Peyer's patch (tissue), 4 donors: ENCODE results near the gene RBBP6. TPM values are rescaled to one million over a fixed set of nuclear protein-coding genes. Genes with fewer than 3 reads are reported as not detected.

Experiments
- DNase-seq, 3 donors: peaks; one replicate each; pipeline ENCODE4 v3.0.0-alpha.2; 2017 to 2019
- H3K27ac ChIP-seq, 4 donors: fragments of 200-600 bp; sonication (generic); one replicate each; pipeline ENCODE4 v1.5.1; 2016 to 2019
- H3K27me3 ChIP-seq, 2 donors: fragments of 200-600 bp; sonication (generic); one replicate each; pipeline ENCODE4 v1.5.1; 2019
- H3K36me3 ChIP-seq, 3 donors: fragments of 200-600 bp; sonication (generic); one replicate each; pipeline ENCODE4 v1.5.1; 2016 to 2019
- H3K4me1 ChIP-seq, 4 donors: fragments of 200-600 bp; sonication (generic); one replicate each; pipeline ENCODE4 v1.5.1; 2016 to 2019
- H3K4me3 ChIP-seq, 4 donors: fragments of 200-600 bp; sonication (generic); 1 replicate in 3 of 4; 2 replicates in 1 of 4; pipeline ENCODE4 v1.5.1; 2016 to 2019; ENCODE audit warnings: mild to moderate bottlenecking in 1 of 4
- H3K9me3 ChIP-seq, 4 donors: fragments of 200-600 bp; sonication (generic); one replicate each; pipeline ENCODE4 v1.5.1; 2016 to 2019; ENCODE audit warnings: mild to moderate bottlenecking in 1 of 4
- POLR2A ChIP-seq, 2 donors: fragments of 450-650 bp; IDR thresholded peaks; one replicate each; pipeline ENCODE4 v1.5.1; 2017; ENCODE audit warnings: antibody characterized with exemption in 2 of 2, mild to moderate bottlenecking in 2 of 2, moderate library complexity in 2 of 2
- total RNA-seq, 4 donors: library from RNA; depleted of rRNA; stranded (reverse); fragments of >200 nt; gene quantifications; one replicate each; pipeline ENCODE4 v1.1.0, GENCODE V29; 2016
- TF ChIP-seq, protein P1 (sequence below), 6 experiments: fragments of 450-650 bp in 4 of 6; fragments of 200-600 bp in 2 of 6; sonication (generic) in 1 of 6; IDR thresholded peaks; one replicate each; pipeline ENCODE4 v1.5.1; 2017 to 2019; ENCODE audit warnings: antibody characterized with exemption in 6 of 6, mild to moderate bottlenecking in 3 of 6, moderate library complexity in 1 of 6

The RBBP6 gene
- total RNA-seq, 4 donors from 2014 or later = 36.4 to 67.9 (median 54.7) TPM

DNA sequence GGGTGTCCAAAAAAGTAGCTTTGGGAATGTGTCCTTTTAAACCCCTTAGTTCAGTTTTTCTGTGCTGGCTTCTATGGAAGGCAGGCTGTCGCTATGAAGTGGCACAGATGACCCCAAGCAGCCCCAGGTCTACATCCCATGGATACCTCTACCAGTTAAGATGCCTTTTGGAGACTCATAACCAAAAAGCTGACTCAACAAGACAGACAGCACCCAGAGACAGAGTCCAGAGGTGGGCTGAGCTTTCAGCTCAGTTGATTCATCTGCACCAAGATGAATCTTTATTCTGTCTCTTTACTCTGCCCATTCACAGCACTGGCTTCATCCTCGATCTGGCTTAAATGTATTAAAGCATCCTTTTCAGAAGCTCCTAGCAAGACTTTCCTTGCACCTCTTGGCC lies 29.8 kb upstream of the RBBP6 start:
- no peak overlapping the region for H3K4me3 ChIP-seq
- H3K4me1 ChIP-seq = no peaks in the 10 kb centered on the region
- H3K27ac ChIP-seq = no peak overlapping the region
- no peak for DNase-seq
- no peaks in the 10 kb centered on the region for H3K27me3 ChIP-seq
- H3K36me3 ChIP-seq = no peaks in the 10 kb centered on the region
- no peaks in the 10 kb centered on the region for H3K9me3 ChIP-seq
- TF ChIP-seq POLR2A (IDR thresholded peaks at IDR 0.05) = no peak
- TF ChIP-seq, protein P1, sequence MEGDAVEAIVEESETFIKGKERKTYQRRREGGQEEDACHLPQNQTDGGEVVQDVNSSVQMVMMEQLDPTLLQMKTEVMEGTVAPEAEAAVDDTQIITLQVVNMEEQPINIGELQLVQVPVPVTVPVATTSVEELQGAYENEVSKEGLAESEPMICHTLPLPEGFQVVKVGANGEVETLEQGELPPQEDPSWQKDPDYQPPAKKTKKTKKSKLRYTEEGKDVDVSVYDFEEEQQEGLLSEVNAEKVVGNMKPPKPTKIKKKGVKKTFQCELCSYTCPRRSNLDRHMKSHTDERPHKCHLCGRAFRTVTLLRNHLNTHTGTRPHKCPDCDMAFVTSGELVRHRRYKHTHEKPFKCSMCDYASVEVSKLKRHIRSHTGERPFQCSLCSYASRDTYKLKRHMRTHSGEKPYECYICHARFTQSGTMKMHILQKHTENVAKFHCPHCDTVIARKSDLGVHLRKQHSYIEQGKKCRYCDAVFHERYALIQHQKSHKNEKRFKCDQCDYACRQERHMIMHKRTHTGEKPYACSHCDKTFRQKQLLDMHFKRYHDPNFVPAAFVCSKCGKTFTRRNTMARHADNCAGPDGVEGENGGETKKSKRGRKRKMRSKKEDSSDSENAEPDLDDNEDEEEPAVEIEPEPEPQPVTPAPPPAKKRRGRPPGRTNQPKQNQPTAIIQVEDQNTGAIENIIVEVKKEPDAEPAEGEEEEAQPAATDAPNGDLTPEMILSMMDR (IDR thresholded peaks at IDR 0.05) = no peak

- Histone ChIP-seq H3K4me3 (no peak overlapping the region), H3K27me3 (no peaks in the 10 kb centered on the region), H3K9me3 (no peaks in the 10 kb centered on the region), H3K36me3 (no peaks in the 10 kb centered on the region), H3K27ac (no peak overlapping the region), H3K4me1 (no peaks in the 10 kb centered on the region)
- TF ChIP-seq POLR2A (IDR thresholded peaks at IDR 0.05) = no peak
- TF ChIP-seq, protein P1 (IDR thresholded peaks at IDR 0.05) = no peak
- no peak for DNase-seq
These were observed 28.2 kb upstream of the RBBP6 start for GRCh38 chr16:24511174-24511573.

- no peak overlapping the region for H3K27ac ChIP-seq
- TF ChIP-seq POLR2A (IDR thresholded peaks at IDR 0.05) = no peak
- TF ChIP-seq, protein P1 (IDR thresholded peaks at IDR 0.05) = no peak
- H3K4me1 ChIP-seq = no peaks in the 10 kb centered on the region
- no peaks in the 10 kb centered on the region for H3K27me3 ChIP-seq
- H3K4me3 ChIP-seq = no peak overlapping the region
- no peaks in the 10 kb centered on the region for H3K36me3 ChIP-seq
- no peaks in the 10 kb centered on the region for H3K9me3 ChIP-seq
- no peak for DNase-seq
These were observed 27.6 kb upstream of the RBBP6 start for GRCh38 chr16:24511792-24512191.

GRCh38 chr16:24514096-24514495 lies 25.3 kb upstream of the RBBP6 start:
- DNase-seq = no peak
- TF ChIP-seq, protein P1 (IDR thresholded peaks at IDR 0.05) = no peak
- TF ChIP-seq POLR2A (IDR thresholded peaks at IDR 0.05) = no peak
- H3K9me3 ChIP-seq = no peaks in the 10 kb centered on the region

DNA sequence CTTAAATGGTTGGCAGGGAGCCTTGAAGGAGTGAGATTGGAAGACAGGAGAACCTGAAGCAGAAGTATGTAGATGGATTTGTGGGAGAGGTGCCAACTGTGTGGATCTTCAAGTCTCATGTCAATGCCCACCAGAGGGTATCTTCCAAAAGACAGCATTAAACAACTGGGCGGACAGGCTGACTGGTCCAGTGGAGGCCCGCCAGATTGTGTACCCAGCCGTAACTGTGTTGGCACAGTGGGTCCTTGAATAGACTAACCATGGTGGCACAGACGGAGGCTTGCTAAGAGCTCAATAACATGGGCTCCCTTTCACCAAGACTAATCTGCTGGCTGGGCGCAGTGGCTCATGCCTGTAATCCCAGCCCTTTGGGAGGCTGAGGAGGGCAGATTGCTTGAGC lies 24.2 kb upstream of the RBBP6 start:
- H3K36me3 ChIP-seq = no peaks in the 10 kb centered on the region
- no peaks in the 10 kb centered on the region for H3K4me1 ChIP-seq
- no peak overlapping the region for H3K4me3 ChIP-seq
- no peak for TF ChIP-seq POLR2A (IDR thresholded peaks at IDR 0.05)
- TF ChIP-seq, protein P1 (IDR thresholded peaks at IDR 0.05) = no peak
- H3K27me3 ChIP-seq = no peaks in the 10 kb centered on the region
- no peaks in the 10 kb centered on the region for H3K9me3 ChIP-seq
- DNase-seq = no peak
- H3K27ac ChIP-seq = no peak overlapping the region

More at GRCh38 chr16:24514096-24514495, 25.3 kb upstream of the RBBP6 start:
- Histone ChIP-seq H3K4me1 (no peaks in the 10 kb centered on the region), H3K27ac (no peak overlapping the region), H3K4me3 (no peak overlapping the region), H3K36me3 (no peaks in the 10 kb centered on the region), H3K27me3 (no peaks in the 10 kb centered on the region)
